Measurements from ENCODE around the gene ZDHHC20.

Gene ZDHHC20

GRCh38 chr13:21453387-21454081 lies 5.6 kb downstream of the ZDHHC20 start:
- TF ChIP-seq MAX (IDR thresholded peaks at IDR 0.05; ENCODE audit: low read depth, low read length) = no peak
- no peak for TF ChIP-seq MYC (IDR thresholded peaks at IDR 0.05; ENCODE audit: low read depth, low read length)
- TF ChIP-seq POLR2A (IDR thresholded peaks at IDR 0.05; ENCODE audit: extremely low read depth, insufficient read length) = no peak
- no peak for TF ChIP-seq CTCF (IDR thresholded peaks at IDR 0.05; ENCODE audit: low read depth, low read length)
- peak; percentile 17 for DNase-seq (ENCODE audit: low read depth)

DNA sequence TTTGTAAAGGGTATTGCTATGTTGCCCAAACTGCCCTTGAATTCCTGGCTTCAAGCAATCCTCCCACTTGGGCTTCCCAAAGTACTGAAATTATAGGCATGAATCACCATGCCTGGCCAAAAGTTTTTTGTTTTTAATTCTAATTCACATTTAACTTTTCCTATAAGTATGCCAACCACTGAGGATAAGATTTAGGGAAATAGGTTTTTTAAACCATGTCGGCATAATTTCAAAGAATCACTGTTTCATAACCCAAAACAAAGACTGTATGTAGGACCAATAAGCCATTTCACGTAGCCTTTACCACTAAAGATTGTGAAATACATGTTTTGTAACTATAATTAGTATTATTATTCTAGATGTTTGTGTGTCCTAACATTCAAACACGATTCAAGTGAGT lies 8.2 kb downstream of the ZDHHC20 start:
- no peak overlapping the region for H3K4me3 ChIP-seq (ENCODE audit: low read depth, low read length)
- DNase-seq (ENCODE audit: low read depth) = peak; percentile 20
- no peak for TF ChIP-seq MYC (IDR thresholded peaks at IDR 0.05; ENCODE audit: low read depth, low read length)
- no peak for TF ChIP-seq POLR2A (IDR thresholded peaks at IDR 0.05; ENCODE audit: extremely low read depth, insufficient read length)
- TF ChIP-seq CTCF (IDR thresholded peaks at IDR 0.05; ENCODE audit: low read depth, low read length) = no peak
- TF ChIP-seq MAX (IDR thresholded peaks at IDR 0.05; ENCODE audit: low read depth, low read length) = no peak

More at GRCh38 chr13:21453387-21454081, 5.6 kb downstream of the ZDHHC20 start:
- H3K4me3 ChIP-seq (ENCODE audit: low read depth, low read length) = no peak overlapping the region

DNA sequence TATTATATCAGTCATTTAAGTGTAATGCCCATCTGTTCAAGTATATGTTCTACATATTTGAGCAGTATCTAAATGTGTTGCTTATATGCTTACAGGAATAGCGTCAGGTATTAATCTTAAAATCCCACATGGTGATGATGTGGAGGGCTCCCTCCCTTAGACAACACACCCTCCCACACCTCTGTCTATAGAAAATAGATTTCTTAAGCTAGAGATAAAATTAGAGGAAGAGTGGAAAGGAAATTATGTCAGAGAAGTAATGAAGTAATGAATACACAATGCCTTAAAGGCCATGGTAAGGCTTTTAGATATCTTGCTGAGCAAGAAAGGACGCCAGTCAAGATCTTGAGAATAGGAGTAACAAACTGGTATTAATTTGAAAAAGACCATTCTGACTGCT lies 12.4 kb downstream of the ZDHHC20 start:
- no peak for DNase-seq (ENCODE audit: low read depth)
- TF ChIP-seq MYC (IDR thresholded peaks at IDR 0.05; ENCODE audit: low read depth, low read length) (no peak), CTCF (IDR thresholded peaks at IDR 0.05; ENCODE audit: low read depth, low read length) (no peak), MAX (IDR thresholded peaks at IDR 0.05; ENCODE audit: low read depth, low read length) (no peak), POLR2A (IDR thresholded peaks at IDR 0.05; ENCODE audit: extremely low read depth, insufficient read length) (no peak)
- no peak overlapping the region for H3K4me3 ChIP-seq (ENCODE audit: low read depth, low read length)

- H3K4me3 ChIP-seq (ENCODE audit: low read depth, low read length) = no peak overlapping the region
- no peak for DNase-seq (ENCODE audit: low read depth)
- TF ChIP-seq MAX (IDR thresholded peaks at IDR 0.05; ENCODE audit: low read depth, low read length) (no peak), MYC (IDR thresholded peaks at IDR 0.05; ENCODE audit: low read depth, low read length) (no peak), POLR2A (IDR thresholded peaks at IDR 0.05; ENCODE audit: extremely low read depth, insufficient read length) (no peak), CTCF (IDR thresholded peaks at IDR 0.05; ENCODE audit: low read depth, low read length) (no peak)
Observed at GRCh38 chr13:21445759-21446158, 13.3 kb downstream of the ZDHHC20 start.

GRCh38 chr13:21443171-21443570 lies 15.9 kb downstream of the ZDHHC20 start:
- TF ChIP-seq CTCF (IDR thresholded peaks at IDR 0.05; ENCODE audit: low read depth, low read length) (no peak), POLR2A (IDR thresholded peaks at IDR 0.05; ENCODE audit: extremely low read depth, insufficient read length) (no peak), MYC (IDR thresholded peaks at IDR 0.05; ENCODE audit: low read depth, low read length) (no peak), MAX (IDR thresholded peaks at IDR 0.05; ENCODE audit: low read depth, low read length) (no peak)
- peak; percentile 42 for DNase-seq (ENCODE audit: low read depth)
- H3K4me3 ChIP-seq (ENCODE audit: low read depth, low read length) = no peak overlapping the region
